Omental fat pad (tissue), 4 donors: Measurements from ENCODE around the gene SARDH. TPM values are rescaled to one million over a fixed set of nuclear protein-coding genes. Genes with fewer than 3 reads are reported as not detected.
"Not testable (repeated sequence)": the region's sequence is repeated elsewhere in the genome, so short reads cannot be mapped to it uniquely, and the experiment has no call there.

Experiments used
- ATAC-seq: fragments of 150-250 bp; one replicate; pipeline ENCODE4 v1.9.1; 2016; ENCODE audit warnings: mild to moderate bottlenecking, moderate library complexity; ENCODE audit not compliant: low FRiP score
- DNase-seq: peaks from one replicate; pipeline ENCODE4 v3.0.0-alpha.2; 2019; ENCODE audit warnings: low spot score
- CTCF ChIP-seq, 3 donors: fragments of 450-650 bp; IDR thresholded peaks; one replicate each; pipeline ENCODE4 v1.5.1; 2016 to 2017; ENCODE audit warnings: antibody characterized with exemption in 3 of 3, mild to moderate bottlenecking in 3 of 3, moderate library complexity in 2 of 3
- total RNA-seq, 4 donors: library from RNA; depleted of rRNA; stranded (reverse); fragments of >200 nt; gene quantifications; one replicate each; pipeline ENCODE4 v1.1.0, GENCODE V29; 2016

Gene SARDH
- total RNA-seq, 4 donors from 2014 or later, result 0.56 to 6.9 (median 1.8) TPM

- no peak for DNase-seq
Observed at GRCh38 chr9:133769511-133770075, 31.4 kb upstream of the SARDH start.

GRCh38 chr9:133768859-133769510 is 30.8 kb upstream of the SARDH start:
- TF ChIP-seq CTCF (IDR thresholded peaks at IDR 0.05), result no peak
- ATAC-seq, result peak; percentile 6
- no peak for DNase-seq

More at GRCh38 chr9:133769511-133770075, 31.4 kb upstream of the SARDH start:
- no peak for ATAC-seq
- TF ChIP-seq CTCF (IDR thresholded peaks at IDR 0.05), result no peak

GRCh38 chr9:133768371-133768858 is 30.3 kb upstream of the SARDH start:
- ATAC-seq, result no peak
- TF ChIP-seq CTCF (IDR thresholded peaks at IDR 0.05), result no peak
- DNase-seq, result no peak

- ATAC-seq, result no peak
- no peak for DNase-seq
- no peak for TF ChIP-seq CTCF (IDR thresholded peaks at IDR 0.05)
Observed at GRCh38 chr9:133767625-133768024, 29.5 kb upstream of the SARDH start.

- no peak for ATAC-seq
- no peak for TF ChIP-seq CTCF (IDR thresholded peaks at IDR 0.05)
- no peak for DNase-seq
Observed at GRCh38 chr9:133767008-133767407, 28.9 kb upstream of the SARDH start.

GRCh38 chr9:133766234-133766633 is 28.1 kb upstream of the SARDH start:
- not testable (repeated sequence) for DNase-seq, ATAC-seq

- no peak for TF ChIP-seq CTCF (IDR thresholded peaks at IDR 0.05)
- ATAC-seq (no peak), DNase-seq (no peak)
Observed at GRCh38 chr9:133763272-133764183, 25.4 kb upstream of the SARDH start.
